Smooth muscle cell of the brain vasculature (primary cell): ENCODE results near the gene TBCK.

ENCODE experiments used
- DNase-seq: peaks from one replicate; pipeline ENCODE4 v3.0.0-alpha.2; 2012; ENCODE audit warnings: low read depth, low spot score

Gene TBCK

GRCh38 chr4:106315968-106316772 is at the start of gene TBCK, which contains the start of gene AIMP1:
Gene TBCK (minus strand): TSS chr4:106316209. CDS start chr4:106308960, 7,249 bp downstream.
Gene AIMP1 (plus strand): TSS chr4:106316550. CDS start chr4:106325010, 8,460 bp downstream.
- peak; percentile 82 for DNase-seq

- peak; percentile 40 for DNase-seq
These were observed 49.6 kb upstream of the TBCK start for GRCh38 chr4:106365613-106366012.

DNA sequence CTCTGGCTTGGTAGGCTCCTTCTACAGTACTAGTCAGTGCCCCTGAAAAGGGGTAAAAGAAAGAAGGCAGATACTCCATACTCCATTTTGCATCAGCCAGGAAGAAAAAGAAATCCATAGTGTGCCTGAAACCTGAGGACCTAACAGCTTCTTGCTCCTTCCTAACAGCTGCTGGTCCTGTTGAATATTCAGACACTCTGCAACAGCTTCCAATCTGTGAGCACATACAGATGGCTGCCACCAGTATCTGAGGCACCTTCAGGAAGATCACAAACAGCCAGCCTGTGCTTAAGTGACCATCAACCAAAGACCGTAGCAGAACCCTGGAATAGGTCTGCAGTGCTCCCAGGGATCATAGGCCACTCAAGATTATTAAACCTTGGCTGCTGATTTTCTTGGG is 48.3 kb upstream of the TBCK start:
- no peak for DNase-seq

DNA sequence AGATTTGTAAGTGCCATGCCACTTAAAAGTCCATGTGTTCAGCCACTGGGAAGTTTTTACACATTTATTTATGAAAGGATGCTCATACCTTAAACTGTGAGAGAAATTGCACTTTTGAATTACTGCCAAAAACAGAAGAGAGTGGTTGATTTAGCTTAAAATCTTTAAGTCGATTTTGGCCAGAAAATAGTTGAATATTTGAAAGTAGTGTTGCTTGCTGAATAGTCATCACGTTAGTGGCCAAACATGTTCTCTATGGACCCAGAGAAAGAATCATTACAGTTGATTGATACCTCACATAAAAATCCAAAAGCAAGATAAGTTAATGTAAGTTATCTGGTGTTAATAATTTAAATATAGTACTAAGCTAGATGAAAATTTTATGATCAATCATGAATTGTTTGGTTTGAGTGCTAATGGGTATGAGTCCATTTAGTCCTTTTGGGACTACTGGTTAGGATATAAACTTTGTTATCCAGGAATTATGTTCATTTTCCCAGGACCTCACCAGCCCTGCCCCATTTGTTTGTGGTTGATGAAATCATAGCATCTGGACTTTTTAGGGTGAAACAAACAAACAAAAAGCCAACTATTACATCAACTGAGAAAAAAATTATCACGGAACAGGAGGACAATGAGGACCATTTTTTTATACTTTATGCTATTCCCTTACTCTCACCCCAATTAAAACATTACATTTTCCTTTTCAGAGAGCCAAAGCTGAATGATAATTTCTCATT is 46.2 kb upstream of the TBCK start:
- no peak for DNase-seq

DNA sequence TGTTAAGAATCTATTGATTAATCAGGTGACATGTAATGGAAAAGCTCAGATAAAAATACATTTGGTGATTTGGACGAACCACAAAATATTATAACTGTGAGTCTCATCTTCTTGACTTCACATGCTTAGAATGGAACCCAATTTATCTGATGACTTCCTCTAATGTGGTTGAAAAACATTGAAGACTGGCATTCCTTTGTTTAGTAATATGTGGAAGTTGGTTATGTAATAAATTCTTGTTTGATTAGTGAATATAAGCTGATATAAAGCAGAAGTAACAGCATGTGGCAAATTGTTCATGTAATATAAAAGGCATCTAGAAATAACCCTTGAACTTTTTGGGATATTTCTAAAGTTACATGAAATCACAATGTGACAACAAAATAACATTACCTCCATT is 42.9 kb upstream of the TBCK start:
- DNase-seq, result no peak

DNA sequence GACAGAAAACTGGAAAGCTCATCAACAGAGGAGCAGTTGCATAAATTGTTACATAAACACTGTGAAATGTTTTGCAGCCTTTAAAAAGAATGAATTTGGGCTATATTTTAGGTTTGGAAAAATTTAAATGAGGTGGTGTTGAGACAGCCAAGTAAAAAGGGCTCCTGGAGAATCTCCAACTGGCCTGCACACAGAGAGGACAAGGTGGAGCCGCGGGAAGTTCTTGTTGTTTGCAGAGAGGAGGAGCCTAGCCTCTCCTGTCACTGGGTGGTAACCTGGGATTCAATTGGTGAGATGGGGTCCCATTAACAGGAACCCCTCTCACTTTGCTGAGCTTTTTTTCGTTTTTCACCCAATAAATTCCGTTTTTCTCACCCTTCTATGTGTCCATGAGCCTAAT is 39.2 kb upstream of the TBCK start:
- no peak for DNase-seq

DNA sequence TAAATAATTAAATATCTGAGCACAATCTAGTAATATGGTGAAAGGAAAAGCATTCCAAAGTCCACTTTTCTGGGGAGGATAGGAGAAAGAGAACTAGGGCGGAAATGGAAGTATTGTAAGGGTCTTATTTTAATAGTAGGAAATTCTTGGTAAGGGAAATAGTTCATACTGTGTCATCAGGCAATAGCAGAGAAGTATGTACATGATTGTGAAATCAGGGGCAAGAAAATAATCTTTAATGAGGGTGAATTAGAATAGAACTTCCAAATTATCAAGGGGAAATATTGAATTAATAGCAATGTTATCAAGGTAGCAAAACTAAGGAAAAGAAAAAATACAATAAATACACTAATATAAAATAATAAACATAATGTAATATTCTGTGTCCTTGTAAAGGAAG is 37.8 kb upstream of the TBCK start:
- DNase-seq, result no peak

GRCh38 chr4:106351016-106351415 is 35.0 kb upstream of the TBCK start:
- no peak for DNase-seq

DNA sequence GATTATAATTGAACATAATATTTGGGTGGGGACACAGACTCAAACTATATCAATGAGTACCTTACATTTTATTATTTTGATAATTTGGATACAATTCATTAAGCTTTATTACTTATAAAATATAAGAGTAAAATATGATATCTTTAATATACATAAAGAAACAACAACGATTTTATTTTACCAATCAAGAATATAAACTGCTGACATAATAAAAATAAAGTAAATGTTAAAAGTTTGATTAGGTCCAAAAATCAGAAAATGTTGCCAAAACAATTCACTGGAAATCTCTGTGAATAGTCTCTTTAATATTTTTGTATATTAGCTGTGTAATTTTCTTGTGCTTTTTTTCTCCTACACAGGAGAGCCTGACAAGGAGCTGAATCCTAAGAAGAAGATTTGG is 31.2 kb upstream of the TBCK start:
- DNase-seq, result no peak

DNA sequence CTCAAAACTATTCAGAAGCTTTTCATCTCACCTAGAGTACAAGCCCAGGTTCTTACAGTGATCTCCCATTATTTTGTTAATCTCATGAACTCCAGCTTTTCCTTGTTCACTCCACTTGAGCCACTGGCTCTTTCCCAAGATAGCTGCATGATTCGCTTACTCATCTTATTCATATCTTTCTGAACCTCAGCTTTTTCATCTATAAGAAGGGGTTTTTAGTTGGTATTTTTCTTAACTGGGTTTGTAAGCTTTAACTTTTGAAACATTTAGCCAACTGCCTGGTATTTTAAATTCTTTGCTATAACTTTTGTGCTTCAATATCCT is 28.6 kb upstream of the TBCK start:
- no peak for DNase-seq

DNA sequence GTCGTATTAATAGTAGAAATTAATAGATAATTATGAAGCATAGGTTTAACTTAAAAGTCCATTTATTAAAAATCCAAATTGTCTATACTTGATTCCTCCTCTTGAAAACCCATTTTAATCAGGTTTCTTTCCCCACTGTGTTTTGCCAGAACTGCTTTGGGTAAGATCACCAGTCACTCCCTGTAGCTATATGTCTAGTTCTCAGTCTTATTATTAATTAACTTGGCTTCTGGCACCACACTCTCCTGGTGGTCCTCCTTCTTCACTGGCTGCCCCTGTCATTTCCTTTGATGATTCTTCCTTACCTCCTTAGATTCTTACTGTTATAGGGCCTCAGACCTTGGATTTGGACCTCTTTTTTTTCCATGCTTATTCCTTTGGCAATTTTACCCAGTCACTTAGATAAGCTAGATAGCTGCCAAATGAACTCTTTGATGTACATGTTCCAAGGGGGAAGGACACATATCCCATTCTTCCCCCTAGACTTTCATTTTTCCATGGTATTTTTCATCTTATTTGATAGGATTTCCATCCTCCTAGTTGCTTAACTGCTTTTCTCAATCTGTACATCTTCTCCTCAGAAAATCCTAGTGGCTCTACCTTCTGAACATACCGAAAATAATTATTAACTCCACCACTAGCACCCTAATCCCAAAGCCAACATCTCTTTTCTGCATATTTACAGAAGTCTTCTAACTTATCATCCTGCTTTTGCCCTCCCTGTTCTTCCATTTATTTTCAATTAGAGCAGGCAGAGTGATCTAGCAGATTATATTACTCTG is 28.0 kb upstream of the TBCK start:
- no peak for DNase-seq

DNA sequence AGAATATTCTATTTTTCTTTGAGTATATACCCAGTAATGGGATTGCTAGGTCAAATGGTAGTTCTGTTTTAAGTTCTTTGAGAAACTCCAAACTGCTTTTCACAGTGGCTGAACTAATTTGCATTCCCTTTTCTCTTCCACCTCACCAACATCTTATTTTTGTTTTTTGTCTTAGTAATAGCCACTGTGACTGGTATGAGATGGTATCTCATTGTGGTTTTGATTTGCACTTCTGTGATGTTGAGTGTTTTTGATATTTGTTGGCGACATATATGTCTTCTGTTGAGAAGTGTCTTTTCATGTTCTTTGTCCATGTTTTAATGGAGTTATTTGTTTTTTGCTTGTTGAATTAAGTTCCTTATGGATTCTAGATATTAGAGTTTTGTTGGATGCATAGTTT is 24.8 kb upstream of the TBCK start:
- no peak for DNase-seq

DNA sequence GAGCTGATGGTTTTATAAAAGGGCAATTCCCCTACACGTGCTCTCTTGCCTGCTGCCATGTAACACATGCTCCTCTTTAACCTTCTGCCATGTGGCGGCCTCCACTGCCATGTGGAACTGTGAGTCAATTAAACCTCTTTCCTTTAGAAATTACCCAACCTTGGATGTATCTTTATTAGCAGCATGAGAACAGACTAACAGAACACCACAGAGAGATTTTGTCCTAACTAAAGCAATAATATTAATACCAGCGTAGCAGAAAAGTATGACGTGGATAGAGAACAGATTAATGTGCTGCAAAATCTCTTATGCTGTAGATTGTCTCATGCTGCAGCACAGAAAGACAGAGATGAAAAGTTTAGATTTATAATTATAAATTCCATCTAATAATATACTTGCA is 23.4 kb upstream of the TBCK start:
- no peak for DNase-seq

DNA sequence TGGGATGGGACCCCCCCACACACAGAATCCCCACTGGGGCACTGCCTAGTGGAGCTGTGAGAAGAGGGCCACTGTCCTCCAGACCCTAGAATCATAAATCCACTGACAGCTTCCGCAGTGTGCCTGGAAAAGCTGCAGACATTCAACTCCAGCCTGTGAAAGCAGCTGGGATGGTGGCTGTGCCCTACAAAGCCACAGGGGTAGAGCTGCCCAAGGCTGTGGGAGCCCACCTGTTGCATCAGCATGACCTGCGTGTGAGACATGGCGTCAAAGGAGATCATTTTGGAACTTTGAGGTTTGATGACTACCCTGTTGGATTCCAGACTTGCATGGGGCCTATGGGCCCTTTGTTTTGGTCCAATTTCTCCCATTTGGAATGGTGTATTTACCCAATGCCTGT is 22.7 kb upstream of the TBCK start:
- DNase-seq, result no peak

DNA sequence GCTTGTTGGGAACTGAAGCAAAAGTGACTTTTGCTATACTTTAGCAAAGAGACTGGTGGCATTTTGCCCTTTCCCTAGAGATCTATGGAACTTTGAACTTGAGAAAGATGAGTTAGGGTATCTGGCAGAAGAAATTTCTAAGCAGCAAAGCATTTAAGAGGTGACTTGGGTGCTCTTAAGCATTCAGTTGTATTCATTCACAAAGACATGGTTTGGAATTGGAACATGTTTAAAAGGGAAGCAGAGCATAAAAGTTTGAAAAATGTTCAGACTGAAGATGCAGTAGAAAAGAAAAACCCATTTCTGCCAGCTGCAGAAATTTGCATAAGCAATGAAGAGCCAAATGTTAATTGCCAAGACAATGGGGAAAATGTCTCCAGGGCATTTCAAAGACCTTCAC is 21.9 kb upstream of the TBCK start:
- no peak for DNase-seq

GRCh38 chr4:106336618-106337017 is 20.6 kb upstream of the TBCK start:
- no peak for DNase-seq

DNA sequence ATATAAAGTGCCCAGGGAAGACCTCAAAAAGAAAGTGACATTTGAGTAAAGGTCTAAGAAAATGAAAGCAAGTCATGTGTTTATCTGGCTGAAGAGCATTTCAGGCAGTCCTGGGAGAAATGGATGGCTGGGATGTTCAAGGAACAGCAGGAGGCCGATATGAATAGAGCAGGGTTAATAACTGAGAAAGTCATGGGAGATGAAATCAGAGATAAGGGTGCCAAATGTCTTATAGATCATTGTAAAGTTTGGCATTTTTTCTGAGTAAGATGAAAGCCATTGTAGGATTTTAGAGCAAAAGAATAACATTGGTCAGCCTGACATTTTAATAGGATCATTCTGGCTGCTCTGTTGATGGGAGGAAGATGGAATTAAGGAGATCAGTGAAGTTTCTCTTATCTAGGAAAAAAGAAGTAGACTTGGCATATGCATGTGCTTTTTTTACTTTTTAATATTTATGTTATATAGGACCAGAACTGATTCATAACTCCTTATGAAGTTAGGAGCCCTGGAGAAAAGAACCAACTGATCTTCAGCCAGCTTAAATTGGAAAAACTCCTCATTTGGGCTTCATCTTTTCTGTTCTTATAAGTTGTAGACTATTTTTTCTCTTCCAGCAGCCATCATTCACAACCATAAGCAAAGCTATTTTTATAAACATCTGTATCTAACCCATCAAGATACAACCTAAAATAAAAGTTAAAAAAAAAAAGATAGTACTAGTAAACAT is 18.9 kb upstream of the TBCK start:
- no peak for DNase-seq

DNA sequence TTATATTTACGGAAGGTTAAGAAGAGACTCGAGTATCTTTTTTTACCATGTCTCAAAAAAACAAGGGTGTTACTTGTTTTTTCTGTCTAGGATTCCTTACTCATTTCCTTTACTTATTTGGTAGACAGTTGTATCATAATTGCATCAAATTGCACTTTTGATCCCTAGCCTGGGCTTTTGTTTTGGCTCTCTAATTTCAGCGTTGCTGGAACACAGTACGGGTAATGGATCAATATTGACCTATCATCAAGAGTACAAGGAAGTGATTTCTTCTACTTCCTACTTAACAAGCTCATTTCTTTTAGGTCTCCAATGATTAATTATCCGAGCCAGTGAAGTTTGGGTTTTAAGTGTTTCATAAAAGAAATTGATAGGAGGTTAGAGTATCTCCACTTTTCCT is 17.2 kb upstream of the TBCK start:
- DNase-seq, result no peak

DNA sequence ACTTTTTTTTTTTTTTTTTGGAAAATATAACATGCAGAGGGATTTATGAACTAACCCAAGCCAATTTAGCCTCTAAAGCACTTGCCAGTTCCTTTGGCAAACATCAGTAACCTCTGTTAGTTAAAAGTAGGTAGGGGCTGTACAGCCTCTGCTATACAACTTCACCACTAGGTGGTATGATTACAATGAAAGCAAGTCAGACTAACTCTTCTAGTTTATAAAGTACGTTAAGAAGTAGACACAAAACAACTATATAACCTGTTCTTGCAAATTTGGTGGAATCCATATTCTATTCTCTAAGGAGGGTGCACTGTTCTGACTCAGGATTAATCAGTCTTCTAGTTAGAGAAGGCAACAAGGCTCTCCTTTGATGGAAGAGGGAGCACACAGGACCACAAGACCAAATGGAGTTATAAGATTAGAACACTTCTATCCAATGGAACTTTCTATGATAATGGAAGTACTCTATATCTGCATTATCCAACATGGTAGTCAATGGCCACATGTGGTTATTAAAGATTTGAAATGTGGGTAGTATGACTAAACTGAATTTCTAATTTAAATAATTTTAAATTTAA is 13.1 kb upstream of the TBCK start:
- DNase-seq, result no peak

- DNase-seq, result no peak
These were observed 9.8 kb upstream of the TBCK start for GRCh38 chr4:106325800-106326199.

DNA sequence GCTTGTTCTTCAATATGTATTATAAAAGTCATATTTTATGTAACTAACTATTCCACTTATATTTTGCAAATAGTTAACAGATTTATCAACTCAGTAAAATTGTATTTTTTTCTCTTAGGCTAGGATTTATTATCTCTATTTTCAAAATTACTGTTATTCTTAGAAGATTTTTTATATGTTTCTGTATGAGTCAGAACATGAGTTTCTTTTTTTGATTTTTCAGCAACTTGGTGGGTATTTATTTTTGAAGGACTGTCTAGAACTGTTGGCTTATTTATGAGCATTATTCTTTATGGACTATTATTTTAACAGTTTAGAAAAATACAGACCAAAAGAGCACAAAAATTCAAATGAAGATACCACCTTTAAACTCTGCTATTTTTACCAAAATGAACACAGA is 7.1 kb upstream of the TBCK start:
- DNase-seq, result no peak
